DND-41 (cell line): ENCODE data around the gene RALGPS1.

Experiments
- EZH2 ChIP-seq: IDR thresholded peaks from 3 replicates; pipeline ENCODE4 v1.6.1; 2012; ENCODE audit warnings: borderline replicate concordance, low read depth, mild to moderate bottlenecking, moderate library complexity, low read length, inconsistent platforms; ENCODE audit not compliant: severe bottlenecking
- TF ChIP-seq, protein P1 (sequence below): IDR thresholded peaks from 2 replicates; pipeline ENCODE4 v1.5.1; 2012; ENCODE audit warnings: borderline replicate concordance, low read length, moderate library complexity, mild to moderate bottlenecking; ENCODE audit not compliant: poor library complexity, severe bottlenecking; ENCODE audit errors: extremely low read depth

DNA sequence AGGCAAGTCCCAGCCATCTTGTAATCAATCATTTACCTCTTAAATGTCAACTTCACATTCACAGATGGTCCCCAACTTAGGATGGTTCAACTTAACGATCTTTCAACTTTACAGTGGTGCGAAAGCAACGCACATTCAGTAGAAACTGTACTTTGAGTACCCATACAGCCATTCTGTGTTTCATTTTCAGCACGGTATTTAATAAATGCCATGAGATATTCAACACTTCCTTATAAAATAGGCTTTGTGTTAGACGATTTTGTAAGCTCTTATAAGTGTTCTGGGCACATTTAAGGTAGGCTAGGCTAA is 254.9 kb downstream of the RALGPS1 start:
- TF ChIP-seq, protein P1, sequence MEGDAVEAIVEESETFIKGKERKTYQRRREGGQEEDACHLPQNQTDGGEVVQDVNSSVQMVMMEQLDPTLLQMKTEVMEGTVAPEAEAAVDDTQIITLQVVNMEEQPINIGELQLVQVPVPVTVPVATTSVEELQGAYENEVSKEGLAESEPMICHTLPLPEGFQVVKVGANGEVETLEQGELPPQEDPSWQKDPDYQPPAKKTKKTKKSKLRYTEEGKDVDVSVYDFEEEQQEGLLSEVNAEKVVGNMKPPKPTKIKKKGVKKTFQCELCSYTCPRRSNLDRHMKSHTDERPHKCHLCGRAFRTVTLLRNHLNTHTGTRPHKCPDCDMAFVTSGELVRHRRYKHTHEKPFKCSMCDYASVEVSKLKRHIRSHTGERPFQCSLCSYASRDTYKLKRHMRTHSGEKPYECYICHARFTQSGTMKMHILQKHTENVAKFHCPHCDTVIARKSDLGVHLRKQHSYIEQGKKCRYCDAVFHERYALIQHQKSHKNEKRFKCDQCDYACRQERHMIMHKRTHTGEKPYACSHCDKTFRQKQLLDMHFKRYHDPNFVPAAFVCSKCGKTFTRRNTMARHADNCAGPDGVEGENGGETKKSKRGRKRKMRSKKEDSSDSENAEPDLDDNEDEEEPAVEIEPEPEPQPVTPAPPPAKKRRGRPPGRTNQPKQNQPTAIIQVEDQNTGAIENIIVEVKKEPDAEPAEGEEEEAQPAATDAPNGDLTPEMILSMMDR, result no peak
- TF ChIP-seq EZH2, result no peak
